ENCODE results near the gene MAPRE2.

The MAPRE2 gene

DNA sequence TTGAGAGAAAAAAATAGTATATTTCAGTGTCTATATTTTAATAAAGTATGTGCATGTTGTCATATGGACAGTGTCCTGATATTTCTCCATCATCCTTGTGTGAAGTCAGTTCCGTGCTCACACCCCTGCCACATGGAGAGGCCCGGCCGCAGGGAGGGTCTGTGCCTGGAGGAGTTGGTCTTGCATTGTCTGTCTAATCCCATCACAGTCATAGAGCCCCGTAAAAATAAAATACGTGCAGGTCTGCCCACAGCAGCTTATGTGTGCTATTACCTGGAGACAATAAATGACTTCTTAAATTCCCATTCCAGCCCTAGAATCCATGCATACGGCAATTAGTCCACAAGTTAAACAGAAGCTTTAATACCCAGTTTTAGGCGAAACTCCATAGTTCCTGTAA is 20.1 kb downstream of the MAPRE2 start:
- no peak for DNase-seq (ENCODE audit: low read depth in 2 of 2, low spot score in 1 of 2)

DNA sequence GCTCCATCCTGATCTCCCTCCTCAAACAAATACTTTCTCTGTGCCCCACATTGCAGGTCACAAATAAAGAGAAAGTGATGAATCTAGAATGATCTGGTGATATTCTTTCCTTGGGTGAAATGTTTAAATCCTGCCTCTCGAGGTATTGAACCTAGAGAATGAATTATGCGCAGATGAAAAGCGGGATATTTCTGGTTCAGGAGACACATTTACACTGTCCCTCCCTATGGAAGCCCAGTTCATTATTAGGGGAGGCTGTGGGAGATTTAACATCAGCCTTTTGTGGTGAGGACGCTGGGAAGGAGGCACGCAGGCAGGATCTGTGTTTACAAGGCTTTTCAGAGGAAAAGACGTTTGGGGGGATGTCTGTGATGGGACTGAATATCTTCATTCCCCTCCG is 20.6 kb downstream of the MAPRE2 start:
- no peak for DNase-seq (ENCODE audit: low read depth in 2 of 2, low spot score in 1 of 2)

DNA sequence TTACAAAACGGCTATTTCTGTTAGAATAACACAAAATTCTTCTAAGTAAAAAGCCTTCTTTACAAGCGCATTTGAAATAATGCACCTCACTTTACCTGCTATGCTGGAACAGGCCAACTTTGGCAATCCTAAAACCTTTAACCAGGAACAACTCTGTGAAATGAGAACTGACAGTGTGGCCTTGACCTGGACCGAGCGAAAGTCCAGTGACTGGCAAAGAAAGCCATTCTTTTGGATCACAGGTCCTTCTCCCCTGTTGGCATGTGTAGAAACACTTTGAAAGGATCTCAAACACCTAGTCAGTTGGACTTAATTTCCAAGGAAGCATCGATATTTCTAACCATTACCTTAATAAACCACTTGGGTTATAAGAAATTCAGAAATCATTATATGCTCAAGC is 21.2 kb downstream of the MAPRE2 start:
- no peak for DNase-seq (ENCODE audit: low read depth in 2 of 2, low spot score in 1 of 2)

DNA sequence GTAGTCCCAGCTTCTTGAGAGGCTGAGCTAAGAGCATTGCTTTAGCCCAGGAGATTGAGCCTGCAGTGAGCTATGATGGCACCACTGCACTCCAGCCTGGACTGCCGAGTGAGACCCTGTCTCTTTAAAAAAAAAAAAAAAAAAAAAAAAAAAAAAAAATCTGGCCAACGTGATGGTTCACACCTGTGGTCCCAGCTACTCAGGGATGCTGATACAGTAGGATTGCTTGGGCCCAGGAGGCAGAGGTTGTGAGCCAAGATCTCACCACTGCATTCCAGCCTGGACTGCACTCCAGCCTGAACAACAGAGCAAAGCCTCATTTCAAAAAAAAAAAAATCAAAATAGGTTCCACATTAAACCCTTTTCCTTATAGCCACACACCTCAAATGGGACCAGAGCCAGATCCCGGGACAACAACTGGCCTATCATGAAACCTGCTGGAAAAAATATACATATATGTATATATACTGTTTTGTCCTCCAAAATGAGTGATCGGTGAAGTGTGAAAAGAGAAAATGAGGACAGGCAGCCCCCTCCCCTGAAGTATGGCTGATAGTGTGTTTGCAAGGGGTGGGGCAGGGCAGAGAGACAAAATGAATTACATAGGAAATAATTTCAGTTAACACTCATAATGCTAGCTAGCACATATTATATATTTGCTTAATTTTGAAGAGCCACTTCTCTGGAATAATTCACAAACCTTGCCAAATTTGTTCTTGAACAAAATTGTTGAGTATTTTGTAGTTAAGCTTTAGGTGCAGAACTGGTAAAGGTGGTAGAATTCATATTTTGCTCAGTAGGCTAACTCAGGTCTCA is 22.9 kb downstream of the MAPRE2 start:
- no peak for DNase-seq (ENCODE audit: low read depth in 2 of 2, low spot score in 1 of 2)

DNA sequence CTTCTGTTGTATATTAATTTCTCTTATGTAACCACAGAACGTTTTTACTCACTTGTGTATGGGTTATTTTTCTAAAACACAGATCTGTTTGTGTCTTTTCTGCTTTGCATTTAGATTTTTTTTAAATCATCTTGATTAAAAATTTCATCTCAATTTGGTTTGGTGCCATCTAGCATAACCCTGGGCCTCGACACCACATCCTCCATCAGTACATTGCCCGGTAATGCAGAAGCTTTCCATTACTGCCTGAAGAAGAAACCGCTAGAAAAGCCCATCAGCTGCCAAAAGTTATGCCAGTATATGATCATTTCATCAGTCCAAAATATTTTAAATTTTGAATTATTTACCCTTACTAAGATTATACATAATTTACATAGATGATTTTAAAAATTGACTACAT is 26.2 kb downstream of the MAPRE2 start:
- DNase-seq (ENCODE audit: low read depth in 2 of 2, low spot score in 1 of 2) = no peak

DNA sequence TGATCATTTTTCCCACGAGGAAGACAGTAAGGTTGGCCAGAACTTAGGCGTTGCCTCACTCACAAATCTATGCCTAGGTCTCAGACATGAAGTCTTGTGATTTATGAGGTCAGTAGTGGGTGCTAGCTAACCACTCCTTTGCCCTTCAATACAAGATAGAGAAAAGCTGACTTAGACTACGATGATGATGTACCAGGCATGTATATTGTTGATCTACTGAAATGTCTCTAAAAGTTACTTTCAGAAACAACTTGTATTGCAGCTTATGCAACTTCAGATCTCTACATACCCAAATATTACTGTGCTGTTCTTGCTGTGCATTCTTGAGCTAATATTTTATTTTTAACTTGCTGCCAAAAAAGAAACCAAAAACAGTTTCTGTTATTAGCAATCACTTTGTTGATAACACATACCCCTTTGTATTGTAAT is 30.6 kb downstream of the MAPRE2 start:
- DNase-seq (ENCODE audit: low read depth in 2 of 2, low spot score in 1 of 2) = no peak

DNA sequence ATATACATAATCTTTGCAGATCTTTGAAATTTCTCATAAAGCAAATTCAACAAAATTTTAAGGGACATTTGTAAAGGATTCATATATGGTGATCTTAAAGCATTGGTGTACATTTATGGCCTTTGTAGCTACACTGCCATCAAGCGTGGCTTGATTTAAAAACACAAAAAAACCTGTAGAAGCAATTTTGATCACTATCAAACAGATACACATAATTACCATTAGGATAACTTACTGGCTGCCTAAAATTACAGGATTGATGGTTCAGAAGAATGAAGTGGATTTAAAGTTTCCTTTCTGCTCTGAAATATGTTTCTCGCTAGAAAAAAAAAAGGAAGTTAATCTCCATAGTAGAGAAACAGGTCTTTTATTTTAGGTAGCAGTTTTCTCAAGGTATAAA is 31.4 kb downstream of the MAPRE2 start:
- DNase-seq (ENCODE audit: low read depth in 2 of 2, low spot score in 1 of 2) = no peak

DNA sequence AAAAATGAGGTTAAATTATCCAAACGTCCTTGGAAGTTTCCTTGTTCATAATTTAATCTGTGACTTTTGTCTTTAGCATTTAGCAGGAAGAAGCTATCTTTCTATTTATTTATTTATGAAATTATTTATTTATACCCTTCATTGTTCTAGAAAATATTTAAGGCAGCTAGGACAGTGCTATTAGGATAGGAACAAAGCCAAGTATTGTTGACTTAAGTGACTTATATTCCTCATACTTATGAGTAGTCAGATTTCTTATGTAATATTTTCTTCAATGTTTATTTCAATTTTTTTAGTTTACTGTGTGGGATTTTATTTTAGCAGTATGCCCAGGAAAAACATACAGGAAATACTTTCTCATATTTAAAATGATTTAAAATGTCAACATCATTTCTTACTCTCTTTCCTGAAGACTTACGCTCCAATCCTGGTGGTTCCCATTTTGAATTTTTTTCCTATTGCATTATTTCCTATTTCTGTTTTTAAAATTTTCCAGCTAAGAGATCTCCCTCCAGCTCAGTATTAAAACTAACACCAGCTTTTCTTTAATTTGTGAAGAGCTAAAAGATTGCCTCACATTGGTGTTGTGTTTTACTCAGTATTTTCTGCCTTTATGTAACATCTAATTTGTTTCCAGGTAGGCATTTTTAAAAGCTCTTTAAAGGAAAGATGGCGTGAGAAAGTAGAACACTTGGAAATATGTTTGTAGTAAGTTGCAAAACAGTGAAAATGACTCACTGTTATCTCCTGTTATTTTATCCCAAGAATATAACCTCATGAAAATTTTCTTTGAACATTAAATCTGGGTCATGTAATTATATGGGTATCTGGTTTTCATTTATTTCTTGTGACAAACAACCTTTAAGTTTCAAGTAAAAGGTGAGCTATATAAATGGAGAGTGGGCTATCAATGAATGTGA is 32.2 kb downstream of the MAPRE2 start:
- DNase-seq (ENCODE audit: low read depth in 2 of 2, low spot score in 1 of 2) = no peak

DNA sequence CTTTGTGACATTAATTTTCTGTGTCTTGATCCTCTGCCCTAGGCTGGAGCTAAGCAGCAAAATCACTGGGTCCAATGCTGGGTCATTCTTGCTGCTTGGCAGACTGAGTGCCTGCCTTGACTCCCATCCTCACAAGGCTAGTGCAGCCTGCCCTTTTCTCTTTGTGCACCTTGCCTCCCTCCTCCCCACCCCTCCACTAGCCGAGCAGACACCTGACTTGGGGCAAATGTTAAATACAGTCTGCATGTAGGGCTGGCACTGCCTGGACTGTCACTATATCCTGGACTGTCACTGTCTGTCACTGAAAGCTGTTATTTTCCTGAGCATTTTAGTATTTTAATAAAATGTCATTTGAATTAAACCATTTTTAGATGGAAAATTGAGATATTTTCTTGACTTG is 33.4 kb downstream of the MAPRE2 start:
- DNase-seq (ENCODE audit: low read depth in 2 of 2, low spot score in 1 of 2) = no peak

DNA sequence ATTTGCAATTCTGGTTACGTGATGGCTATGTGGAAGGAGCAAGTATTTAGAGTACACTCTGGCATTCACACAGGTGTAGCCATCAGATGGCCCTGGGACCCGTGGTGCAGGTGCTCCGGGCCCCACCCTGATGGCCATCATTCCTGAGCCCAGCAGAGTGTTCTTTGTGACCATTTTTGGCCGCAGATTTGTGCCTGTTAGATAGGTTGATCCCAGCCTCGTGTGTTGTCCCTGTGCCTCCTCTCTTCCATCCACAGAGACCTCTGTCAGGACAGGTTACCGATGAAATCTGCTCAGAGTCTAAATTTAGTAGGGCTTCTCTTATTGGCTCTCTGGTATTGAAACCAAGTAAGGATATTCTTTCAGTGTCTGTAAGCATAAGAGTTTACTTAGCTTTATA is 33.9 kb downstream of the MAPRE2 start:
- no peak for DNase-seq (ENCODE audit: low read depth in 2 of 2, low spot score in 1 of 2)

DNA sequence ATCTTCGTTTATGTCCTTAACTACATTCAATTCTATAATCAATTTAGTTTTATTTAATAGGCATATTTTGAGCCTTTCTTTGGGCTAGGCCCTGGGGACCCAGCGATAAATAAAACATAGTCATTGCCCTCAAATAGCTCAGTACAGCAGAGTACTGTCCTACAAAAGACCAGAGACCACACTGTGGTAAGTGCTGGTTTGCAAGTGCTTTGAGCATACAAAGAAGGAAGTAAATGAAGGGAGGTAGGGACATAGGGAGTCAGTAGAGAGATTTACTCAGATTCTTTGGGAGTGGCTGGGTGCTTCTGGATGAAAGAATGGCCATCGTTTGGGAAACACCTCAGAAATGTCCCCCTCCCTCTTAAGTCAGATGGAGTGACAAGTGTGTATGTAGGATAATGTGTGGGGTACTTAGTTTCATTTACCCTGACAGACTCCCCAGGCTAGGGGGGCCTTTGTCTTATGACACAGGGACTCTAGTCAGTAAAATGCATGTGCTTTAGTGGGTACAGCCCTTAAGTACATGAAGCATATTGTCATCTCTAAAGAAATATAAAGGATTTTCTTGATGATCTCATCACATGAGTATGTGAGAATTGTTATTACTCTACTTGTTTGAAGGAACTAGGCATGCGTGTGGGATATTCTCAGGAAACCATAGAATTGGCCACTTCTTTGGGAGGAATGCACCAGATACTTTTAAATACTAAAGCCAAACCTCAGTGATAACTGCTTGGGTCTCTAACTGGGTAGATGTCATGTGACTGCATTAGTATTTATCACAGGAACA is 35.1 kb downstream of the MAPRE2 start:
- no peak for DNase-seq (ENCODE audit: low read depth in 2 of 2, low spot score in 1 of 2)

DNA sequence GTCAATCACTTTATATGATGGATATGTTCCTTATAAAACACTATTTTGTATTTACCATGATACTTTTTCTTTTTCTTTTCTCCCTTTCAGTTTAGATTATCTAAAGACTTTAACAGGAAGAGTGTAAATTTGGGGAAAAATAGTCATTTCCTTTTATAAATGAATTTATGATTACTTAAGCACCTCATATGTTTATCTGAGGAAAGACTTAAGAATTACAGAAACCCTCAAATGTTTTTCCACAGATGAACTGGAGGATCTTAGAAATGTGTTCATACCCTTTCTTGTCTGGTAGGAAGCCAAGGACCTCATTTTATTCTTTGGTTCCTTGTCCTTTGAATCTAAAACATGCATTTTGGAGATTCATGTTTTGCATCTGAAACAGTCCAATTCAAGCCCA is 36.7 kb downstream of the MAPRE2 start:
- DNase-seq (ENCODE audit: low read depth in 2 of 2, low spot score in 1 of 2) = no peak

DNA sequence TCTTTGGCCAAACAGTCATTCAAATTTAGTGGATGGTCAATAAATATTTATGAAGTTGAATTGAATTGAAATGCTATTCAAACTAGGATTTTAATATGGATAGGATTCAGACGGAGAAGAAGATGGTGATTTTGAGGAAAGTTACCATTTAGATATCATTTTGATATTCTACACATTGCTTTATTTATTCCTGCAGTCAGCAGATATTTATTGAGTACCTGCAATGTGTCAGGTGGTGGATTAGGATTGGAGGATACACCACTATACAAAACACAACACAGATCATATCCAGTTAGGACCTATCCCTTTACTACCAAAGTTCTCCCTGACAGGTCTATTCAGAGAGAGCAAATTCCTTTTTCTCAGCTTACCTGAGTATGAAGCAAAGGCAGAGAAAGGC is 38.8 kb downstream of the MAPRE2 start:
- DNase-seq (ENCODE audit: low read depth in 2 of 2, low spot score in 1 of 2) = no peak

DNA sequence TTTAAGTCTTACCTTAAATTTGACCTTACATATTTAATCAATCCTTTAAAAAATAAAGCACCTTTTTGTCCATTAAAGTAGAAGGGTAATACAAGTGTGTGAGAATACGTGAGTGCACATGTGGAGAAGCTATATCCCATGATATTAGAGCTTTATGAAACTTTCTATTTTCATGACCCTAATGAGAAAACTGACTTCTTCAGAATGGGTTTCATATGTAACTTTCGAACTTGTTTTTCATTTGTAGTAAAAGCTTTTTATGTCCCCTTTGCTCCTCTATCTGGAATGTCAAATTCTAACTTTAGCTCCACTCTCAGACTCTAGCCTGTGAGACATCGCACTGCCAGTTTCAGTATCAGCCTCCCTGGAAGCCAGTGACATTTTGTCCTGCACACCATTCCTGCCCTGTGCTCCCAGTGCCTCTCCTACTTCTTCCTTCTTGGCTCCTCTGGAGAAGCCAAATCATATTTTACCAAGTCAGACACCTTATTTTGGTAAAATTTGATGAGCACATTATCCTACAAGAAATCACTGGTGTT is 42.0 kb downstream of the MAPRE2 start:
- no peak for DNase-seq (ENCODE audit: low read depth in 2 of 2, low spot score in 1 of 2)

DNA sequence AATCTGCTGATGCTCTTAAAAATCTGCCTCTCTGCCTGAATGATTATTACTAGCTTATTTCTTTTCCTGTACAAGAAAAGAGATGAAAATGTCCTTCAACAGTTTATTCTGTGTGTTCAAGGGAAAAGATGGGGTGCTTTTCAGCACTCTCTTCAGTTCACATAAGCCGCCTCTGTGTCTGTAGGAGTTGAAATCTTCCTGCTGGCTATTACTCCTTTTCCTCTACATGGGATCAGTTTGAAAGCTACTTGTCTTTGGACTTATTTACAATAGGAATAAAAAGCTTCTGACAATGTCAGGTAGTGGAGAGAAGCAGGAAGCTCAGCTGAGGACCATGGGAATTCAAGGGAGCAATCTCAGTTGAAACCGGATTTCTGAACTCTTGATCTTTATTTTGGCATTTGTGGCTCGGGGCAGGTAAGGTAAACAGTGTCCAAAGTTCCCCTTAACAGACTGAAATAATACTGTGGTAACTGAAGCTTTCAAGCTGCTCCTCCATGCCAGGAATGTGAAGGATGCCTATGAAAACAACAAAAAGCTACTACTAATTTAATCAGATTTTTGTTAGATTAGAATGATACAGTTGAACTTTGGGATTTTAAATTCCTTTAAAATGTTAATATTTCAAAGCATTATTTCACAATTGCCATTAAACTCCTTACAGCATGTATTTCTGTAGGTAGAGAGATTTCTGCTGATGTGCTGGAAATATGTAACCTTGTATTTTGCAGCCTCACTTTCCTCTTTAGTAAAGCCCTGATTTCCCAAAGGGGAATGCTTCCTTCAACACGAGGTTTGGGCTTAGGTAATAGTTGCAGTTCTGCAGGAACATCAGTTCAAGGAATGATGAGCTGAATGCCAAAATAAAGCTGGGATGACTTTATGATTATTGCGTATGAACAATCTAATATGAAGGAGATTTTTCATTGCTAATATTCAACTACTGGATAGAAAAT is 43.6 kb downstream of the MAPRE2 start:
- DNase-seq (ENCODE audit: low read depth in 2 of 2, low spot score in 1 of 2) = no peak

DNA sequence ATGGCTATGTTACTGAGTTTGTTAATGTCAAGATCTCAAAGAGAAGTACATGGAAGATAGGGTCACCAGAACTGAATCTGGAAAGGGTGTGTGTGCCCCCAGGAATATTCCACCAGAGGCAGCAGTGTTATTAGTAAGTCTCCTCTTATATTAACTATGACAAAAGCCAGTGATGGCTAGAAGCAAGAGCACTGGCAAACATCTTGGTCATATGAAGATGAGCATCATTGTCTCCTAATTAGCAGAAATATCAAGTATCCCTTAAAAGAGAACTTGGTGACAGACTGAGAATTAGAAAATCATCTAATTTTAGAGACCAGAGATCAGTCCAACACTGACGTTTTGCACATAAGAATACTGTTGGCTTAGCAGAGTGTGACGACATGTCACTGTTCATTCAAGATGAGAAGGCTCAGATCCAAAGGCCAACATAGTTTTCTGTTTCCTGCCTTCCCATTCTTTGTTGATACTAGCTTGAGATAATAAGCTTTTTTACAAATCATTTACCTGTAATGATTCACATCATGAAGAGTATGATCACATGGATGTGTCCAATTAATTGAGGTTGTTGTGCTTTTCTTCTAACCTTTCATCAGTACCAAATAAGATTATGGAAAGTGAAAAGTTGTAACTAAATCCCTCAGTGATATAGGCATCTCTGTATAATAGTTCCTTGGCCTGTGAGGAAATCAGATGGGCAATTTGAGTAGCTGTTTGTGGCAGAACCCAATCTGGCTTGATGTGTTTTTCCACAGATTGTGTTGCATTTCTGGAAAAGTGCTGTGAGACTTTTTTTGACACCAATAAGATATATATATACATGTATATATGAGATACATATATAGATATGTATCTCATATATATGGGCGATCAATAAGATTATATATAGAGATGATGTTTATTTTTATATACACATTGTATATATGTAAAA is 44.5 kb downstream of the MAPRE2 start:
- DNase-seq (ENCODE audit: low read depth in 2 of 2, low spot score in 1 of 2) = no peak

DNA sequence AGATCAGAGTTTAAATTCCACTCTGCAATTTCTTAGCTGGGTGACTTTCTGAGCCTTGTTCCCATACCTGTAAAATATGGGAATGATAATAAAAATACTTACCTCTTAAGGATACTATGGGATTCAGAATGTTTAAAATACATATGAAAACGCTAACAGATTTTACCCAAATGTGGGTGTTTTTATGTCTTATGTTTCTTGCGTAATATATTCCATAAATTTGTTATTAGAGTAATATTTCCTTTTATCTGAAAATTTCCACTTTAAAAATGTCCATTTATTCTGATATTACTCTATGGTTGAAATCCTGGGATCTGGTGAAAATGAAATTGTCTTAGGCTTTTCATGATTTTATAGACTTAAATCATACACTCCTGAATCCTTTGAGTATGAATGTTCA is 45.5 kb downstream of the MAPRE2 start:
- no peak for DNase-seq (ENCODE audit: low read depth in 2 of 2, low spot score in 1 of 2)

DNA sequence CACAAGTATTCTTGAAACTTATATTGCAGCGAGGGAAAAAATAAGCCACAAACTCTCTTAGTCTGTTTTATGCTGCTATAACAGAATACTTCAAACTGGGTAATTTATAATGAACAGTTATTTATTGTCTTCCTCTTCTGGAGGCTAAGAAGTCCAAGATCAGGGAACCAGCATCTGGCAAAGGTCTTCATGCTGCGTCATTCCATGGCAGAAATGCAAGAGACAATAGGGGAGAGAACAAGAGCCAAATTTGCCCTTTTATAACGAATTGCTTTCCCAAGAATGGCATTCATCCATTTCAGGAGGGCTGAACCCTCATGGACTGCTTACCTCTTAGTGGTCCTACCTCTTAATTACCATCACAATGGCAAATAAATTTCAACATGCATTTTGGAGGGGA is 46.5 kb downstream of the MAPRE2 start:
- DNase-seq (ENCODE audit: low read depth in 2 of 2, low spot score in 1 of 2) = no peak

DNA sequence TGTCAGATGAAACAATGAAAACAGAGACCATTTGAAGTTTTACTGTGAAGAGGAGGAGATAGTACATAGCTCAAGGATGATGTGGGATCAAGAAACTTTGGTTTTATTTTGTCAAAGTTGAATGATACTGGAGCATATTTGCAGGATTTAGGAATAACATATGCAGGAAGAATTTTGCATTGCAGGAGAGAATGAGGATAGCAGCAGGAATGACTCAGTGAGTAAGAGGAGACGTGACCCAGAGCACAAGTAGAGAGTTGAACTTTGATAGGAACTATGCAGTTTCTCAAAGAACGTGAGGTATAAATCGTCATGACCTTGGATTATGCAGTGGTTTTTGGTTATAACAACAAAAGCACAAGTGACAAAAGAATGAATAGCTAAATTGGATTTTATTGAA is 47.7 kb downstream of the MAPRE2 start:
- DNase-seq (ENCODE audit: low read depth in 2 of 2, low spot score in 1 of 2) = no peak
